ENCODE measurements around the gene IL17RC.
A peak's percentile ranks its signal among the peaks of the same experiment; 100 is the strongest.

IL17RC gene

DNA sequence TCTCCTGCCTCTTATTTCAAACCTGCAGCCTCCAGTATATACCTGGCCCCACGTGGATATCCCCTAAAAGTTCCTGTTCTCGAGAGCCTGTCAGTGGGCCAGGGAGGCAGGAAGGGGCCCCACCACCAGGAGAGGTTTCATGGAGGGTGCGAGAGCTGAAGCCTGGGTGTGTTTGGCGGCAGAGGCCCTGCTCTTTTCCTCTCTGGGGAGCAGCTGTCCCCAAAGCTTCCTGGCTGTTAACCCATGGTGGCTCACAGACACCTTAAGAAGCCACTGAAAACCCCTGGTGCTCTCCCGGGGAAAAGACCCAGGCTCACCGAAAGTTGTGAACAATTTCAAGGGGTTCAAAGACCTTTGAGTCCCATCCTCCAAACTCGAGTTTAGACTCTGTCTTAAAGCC lies 34.2 kb downstream of the IL17RC start:
- DNase-seq (ENCODE audit: insufficient read length, low spot score) = no peak
- TF ChIP-seq TAF1 (IDR thresholded peaks at IDR 0.05; ENCODE audit: low read depth, low read length) (no peak), PAX5 (IDR thresholded peaks at IDR 0.05; ENCODE audit: insufficient read depth, low read length, severe bottlenecking) (no peak), SPI1 (IDR thresholded peaks at IDR 0.05; ENCODE audit: low read depth, low read length) (no peak)
- no peak for FAIRE-seq

DNA sequence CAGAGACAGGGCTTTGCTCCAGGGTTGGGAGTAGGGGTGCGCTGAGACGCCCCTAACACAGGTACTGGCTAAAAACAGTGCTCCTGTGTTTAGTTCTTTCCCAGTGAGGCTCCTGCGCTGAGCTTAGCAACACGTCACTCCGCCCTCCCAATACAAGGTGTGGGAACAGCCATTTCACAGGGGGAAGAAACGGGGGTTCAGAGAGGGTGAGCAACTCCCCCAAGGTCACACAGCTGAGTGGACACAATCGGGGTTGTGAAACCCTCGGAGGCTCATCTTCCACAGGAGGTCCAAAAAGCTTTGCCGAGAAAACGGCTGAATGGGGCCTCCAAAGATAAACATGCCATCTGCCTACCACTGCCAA lies 34.7 kb downstream of the IL17RC start:
- no peak for FAIRE-seq
- DNase-seq (ENCODE audit: insufficient read length, low spot score) = no peak
- TF ChIP-seq POU2F2 (IDR thresholded peaks at IDR 0.05; ENCODE audit: low read depth, low read length) = no peak

DNA sequence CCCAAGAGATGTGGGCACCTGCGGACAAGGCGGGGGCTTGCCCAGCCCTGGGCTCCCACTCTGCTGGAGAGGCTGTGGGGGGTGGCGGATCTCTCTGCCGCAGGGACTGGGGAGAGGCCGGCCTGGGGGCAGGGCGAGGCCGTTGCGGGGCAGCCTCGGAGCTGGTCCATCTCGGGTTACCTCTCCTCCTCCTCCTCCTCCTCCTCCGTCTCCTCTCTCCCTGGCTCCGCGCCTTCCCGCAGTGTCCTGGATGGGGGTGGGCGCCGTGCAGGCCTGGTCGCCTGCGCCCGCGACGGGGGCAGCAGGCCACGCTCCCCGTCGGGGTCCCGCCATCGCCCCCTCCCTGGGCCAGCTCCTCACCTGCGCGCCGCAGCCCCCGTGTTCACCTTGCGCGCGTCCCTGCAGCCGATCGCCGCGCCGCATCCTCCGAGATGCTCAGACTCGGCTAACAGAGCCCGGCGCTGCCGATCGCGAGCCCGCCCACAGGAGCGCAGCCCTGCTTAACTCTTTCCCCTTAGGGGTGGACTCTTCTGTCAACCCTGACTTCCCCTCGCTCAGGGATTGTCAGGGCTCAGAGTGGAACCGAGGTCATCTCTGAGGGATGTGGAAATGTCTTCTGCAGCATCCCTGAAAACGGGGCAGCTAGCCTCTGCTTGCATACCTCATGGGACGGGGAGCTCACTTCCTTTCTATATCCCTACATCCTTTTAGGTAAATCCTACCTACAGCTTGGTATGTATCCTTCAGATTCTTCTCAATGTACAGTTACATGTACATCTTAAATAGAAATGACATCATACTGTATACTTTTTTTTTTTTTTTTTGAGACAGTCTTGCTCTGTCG lies 35.3 kb downstream of the IL17RC start, which contains the start of gene PRRT3:
TSS of gene PRRT3 (minus strand) at position 447 of the 844 bp plus-strand sequence. CDS start 2,293 bp downstream, outside the sequence.
- peak; percentile 77 for DNase-seq (ENCODE audit: insufficient read length, low spot score)
- FAIRE-seq = no peak
- TF ChIP-seq TAF1 (IDR thresholded peaks at IDR 0.05; ENCODE audit: low read depth, low read length) (0 out of 2 replicates have a peak, but pooled peaks have one; percentile 44), POLR2A (IDR thresholded peaks at IDR 0.05; ENCODE audit: low read depth, low read length) (no peak), POLR2AphosphoS5 (IDR thresholded peaks at IDR 0.05; ENCODE audit: low read depth, low read length) (peak; percentile 58; the same call in 1 of the 2 replicates), POU2F2 (IDR thresholded peaks at IDR 0.05; ENCODE audit: low read depth, low read length) (0 out of 2 replicates have a peak, but pooled peaks have one; percentile 27)

DNA sequence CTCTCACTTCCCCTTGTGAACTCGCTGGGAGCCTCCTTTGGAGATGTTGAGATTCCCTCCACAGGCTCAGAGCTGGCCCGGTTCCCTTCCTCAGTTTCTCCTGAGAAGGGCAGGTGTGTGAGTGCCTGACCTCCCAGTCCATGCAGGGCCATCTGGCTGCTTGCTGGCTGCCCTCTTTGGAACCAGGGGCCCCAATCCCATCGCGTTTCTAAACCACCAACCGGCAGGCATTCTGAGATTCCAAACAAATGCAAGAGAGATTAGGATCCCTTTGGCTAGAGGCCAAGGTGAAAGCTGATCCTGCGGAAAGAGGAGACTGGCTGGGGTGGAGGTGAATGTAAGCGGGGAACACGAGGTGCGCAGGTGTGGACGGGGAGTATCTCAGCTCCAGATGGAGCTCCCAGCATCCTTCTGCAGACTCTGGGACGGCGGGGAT lies 38.2 kb downstream of the IL17RC start:
- TF ChIP-seq SPI1 (IDR thresholded peaks at IDR 0.05; ENCODE audit: low read depth, low read length) = no peak
- DNase-seq (ENCODE audit: insufficient read length, low spot score) = no peak

DNA sequence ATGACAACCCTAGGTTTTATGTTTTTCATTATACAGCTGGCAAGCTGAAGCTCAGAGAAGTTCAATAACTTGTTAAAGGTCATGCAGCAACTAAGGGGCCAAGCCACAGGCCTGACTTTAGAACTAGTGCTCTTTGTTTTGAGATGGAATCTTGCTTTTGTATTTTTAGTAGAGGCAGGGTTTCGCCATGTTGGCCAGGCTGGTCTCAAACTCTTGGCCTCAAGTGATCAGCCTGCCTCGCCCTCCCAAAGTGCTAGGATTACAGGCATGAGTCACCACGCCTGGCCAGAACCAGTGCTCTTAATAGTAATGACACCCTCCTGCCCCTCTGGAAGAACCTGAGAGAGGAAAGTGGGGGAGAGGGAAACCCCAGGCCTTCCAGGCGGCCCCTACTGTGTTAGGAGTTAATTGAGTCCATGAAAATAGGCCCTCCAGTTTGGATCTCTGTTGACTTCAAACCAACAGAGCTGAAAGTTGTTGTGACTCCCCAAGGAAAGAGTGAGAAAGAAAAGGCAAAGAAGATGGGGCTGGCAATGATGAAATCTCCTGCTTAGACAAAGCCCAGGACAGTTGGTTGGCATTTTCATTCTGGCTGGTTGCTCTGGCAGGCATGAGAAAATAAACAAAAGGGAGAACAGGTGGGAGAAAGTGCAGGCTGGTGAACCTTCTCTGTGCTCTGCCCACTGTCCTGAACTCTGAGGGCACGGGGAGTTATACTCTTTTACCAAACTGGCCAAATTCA lies 38.9 kb downstream of the IL17RC start:
- DNase-seq (ENCODE audit: insufficient read length, low spot score) = no peak
- FAIRE-seq = no peak
- TF ChIP-seq POLR2AphosphoS5 (IDR thresholded peaks at IDR 0.05; ENCODE audit: low read depth, low read length) (no peak), POU2F2 (IDR thresholded peaks at IDR 0.05; ENCODE audit: low read depth, low read length) (no peak), POLR2A (IDR thresholded peaks at IDR 0.05; ENCODE audit: low read depth, low read length) (no peak), PAX5 (IDR thresholded peaks at IDR 0.05; ENCODE audit: insufficient read depth, low read length, severe bottlenecking) (no peak), TAF1 (IDR thresholded peaks at IDR 0.05; ENCODE audit: low read depth, low read length) (no peak)

More for the DNA sequence above, 38.2 kb downstream of the IL17RC start:
- no peak for FAIRE-seq

DNA sequence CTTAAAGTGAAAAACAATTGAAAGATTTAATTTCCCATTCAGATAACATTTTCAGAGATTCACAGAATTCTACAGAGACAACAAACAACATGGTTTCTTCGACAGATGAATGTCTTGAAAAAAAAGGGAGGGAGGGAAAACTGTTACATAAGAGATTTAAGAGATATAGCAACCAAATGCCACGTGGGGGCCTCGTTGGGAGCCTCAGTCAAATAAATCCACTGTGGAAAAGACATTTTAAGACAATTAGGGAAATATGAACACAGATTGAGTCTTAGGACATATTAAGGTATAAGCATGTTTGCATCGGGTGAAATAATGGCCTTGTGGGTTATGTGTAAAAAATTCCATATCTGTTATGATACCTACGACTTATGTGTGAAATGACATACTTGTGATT lies 40.3 kb downstream of the IL17RC start:
- DNase-seq (ENCODE audit: insufficient read length, low spot score) (no peak), FAIRE-seq (no peak)
- no peak for TF ChIP-seq TAF1 (IDR thresholded peaks at IDR 0.05; ENCODE audit: low read depth, low read length)
- TF ChIP-seq SPI1 (IDR thresholded peaks at IDR 0.05; ENCODE audit: low read depth, low read length) = no peak
- no peak for TF ChIP-seq PAX5 (IDR thresholded peaks at IDR 0.05; ENCODE audit: insufficient read depth, low read length, severe bottlenecking)
- no peak for TF ChIP-seq POLR2A (IDR thresholded peaks at IDR 0.05; ENCODE audit: low read depth, low read length)
- TF ChIP-seq POLR2AphosphoS5 (IDR thresholded peaks at IDR 0.05; ENCODE audit: low read depth, low read length) = no peak
- TF ChIP-seq POU2F2 (IDR thresholded peaks at IDR 0.05; ENCODE audit: low read depth, low read length) = no peak

DNA sequence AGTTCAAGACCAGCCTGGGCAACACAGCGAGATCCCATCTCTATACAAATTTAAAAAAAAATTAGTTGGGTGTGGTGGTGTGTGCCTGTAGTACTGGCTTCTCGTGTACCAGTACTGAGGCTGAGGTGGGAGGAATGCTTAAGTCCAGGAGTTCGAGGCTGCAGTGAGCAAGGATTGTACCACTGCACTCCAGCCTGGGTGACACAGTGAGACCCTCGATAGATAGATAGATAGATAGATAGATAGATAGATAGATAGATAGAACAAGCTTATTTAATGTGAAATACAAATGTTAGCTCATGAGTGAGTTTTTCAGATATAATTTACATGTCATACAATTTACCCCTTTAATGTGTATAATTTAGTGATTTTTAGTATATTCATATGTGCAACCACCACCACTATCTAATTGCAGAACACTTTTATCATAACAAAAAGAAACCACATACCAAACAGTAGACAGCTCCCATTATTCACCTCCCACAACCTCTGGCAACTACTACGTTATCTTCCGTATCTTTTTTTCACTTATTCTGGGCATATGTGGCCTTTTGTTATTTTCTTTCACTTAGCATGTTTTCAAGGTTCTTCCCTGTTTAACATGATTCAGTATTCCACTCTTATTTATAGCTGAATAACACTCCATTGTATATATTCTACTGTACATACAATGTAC lies 48.4 kb downstream of the IL17RC start:
- DNase-seq (ENCODE audit: insufficient read length, low spot score) (no peak), FAIRE-seq (no peak)
- TF ChIP-seq POLR2A (IDR thresholded peaks at IDR 0.05; ENCODE audit: low read depth, low read length) = no peak
- no peak for TF ChIP-seq SPI1 (IDR thresholded peaks at IDR 0.05; ENCODE audit: low read depth, low read length)
- TF ChIP-seq TAF1 (IDR thresholded peaks at IDR 0.05; ENCODE audit: low read depth, low read length) = no peak
- TF ChIP-seq POLR2AphosphoS5 (IDR thresholded peaks at IDR 0.05; ENCODE audit: low read depth, low read length) = no peak
- no peak for TF ChIP-seq POU2F2 (IDR thresholded peaks at IDR 0.05; ENCODE audit: low read depth, low read length)
- TF ChIP-seq PAX5 (IDR thresholded peaks at IDR 0.05; ENCODE audit: insufficient read depth, low read length, severe bottlenecking) = no peak

DNA sequence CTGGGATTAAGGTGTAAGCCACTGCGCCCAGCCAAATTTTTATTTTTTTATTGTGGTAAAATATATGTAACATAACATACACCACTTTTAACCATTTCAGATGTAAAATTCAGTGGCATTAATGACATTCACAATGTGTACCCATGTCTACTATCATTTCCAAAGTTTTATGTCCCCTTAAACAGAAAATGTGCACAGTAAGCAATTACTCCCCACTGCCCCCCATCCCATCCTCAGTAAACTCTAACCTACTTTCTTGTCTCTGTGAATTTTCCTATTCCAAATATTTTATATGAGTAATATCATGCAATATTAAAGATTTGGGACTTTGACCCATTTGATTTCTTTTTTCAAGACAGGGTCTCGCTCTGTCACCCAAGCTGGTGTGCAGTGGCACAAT lies 49.9 kb downstream of the IL17RC start:
- no peak for DNase-seq (ENCODE audit: insufficient read length, low spot score)
- TF ChIP-seq SPI1 (IDR thresholded peaks at IDR 0.05; ENCODE audit: low read depth, low read length) (no peak), PAX5 (IDR thresholded peaks at IDR 0.05; ENCODE audit: insufficient read depth, low read length, severe bottlenecking) (no peak), POLR2AphosphoS5 (IDR thresholded peaks at IDR 0.05; ENCODE audit: low read depth, low read length) (no peak), TAF1 (IDR thresholded peaks at IDR 0.05; ENCODE audit: low read depth, low read length) (no peak), POU2F2 (IDR thresholded peaks at IDR 0.05; ENCODE audit: low read depth, low read length) (no peak), POLR2A (IDR thresholded peaks at IDR 0.05; ENCODE audit: low read depth, low read length) (no peak)
- FAIRE-seq = no peak

DNA sequence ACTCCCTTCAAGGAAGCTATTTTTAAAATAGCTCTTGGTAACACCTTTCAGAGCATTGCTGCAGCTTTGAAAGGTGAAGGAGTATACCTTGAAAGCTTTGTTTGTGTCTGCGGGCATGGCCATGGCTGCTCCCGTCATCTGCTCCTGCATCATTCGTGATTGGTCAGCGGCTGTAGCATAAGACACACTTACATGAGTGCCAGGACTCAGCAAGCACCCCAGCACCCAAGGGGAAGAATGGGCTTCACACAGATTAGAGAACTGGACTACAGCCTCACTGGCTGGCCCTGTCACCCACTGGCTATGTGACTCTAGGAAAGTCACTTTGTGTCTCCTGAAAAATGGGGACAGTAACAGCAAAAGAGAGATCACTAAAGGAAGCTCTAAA lies 52.7 kb downstream of the IL17RC start:
- no peak for DNase-seq (ENCODE audit: insufficient read length, low spot score)
- TF ChIP-seq PAX5 (IDR thresholded peaks at IDR 0.05; ENCODE audit: insufficient read depth, low read length, severe bottlenecking) (no peak), POLR2AphosphoS5 (IDR thresholded peaks at IDR 0.05; ENCODE audit: low read depth, low read length) (no peak), POU2F2 (IDR thresholded peaks at IDR 0.05; ENCODE audit: low read depth, low read length) (no peak), POLR2A (IDR thresholded peaks at IDR 0.05; ENCODE audit: low read depth, low read length) (no peak), SPI1 (IDR thresholded peaks at IDR 0.05; ENCODE audit: low read depth, low read length) (no peak), TAF1 (IDR thresholded peaks at IDR 0.05; ENCODE audit: low read depth, low read length) (no peak)
- no peak for FAIRE-seq

All from GM12891 (cell line).